ENCODE measurements around the gene SNX9.
"Not testable (repeated sequence)": the region's sequence is repeated elsewhere in the genome, so short reads cannot be mapped to it uniquely, and the experiment has no call there.

The SNX9 gene

DNA sequence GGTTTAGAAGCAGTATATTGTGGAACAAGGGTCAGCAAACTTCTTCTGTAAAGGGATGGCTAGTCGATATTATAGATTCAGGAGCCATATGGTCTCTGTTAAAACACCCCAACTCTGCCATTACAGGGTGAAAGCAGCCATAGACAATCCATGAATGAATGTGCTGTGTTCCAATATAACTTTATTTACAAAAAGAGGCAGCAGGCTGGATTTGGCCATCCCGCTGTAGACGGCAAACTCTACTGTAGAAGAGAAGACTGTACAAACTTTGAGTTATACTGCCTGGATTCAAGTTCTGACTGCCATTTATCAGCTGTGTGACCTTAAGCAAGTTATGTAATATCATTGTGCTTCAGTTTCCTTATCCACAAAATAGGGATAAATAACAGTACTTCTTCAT, 33.7 kb upstream of the SNX9 start:
- no peak overlapping the region for H3K4me2 ChIP-seq (ENCODE audit: low read length)
- no peaks in the 10 kb centered on the region for H3K9me3 ChIP-seq (replicated peaks; ENCODE audit: low read length)
- H3K36me3 ChIP-seq (ENCODE audit: insufficient read depth, low read length) = no peaks in the 10 kb centered on the region
- no peaks in the 10 kb centered on the region for H3K27me3 ChIP-seq (ENCODE audit: control insufficient read depth, insufficient read depth, low read length)
- no peaks in the 10 kb centered on the region for H3K4me1 ChIP-seq (ENCODE audit: control insufficient read depth, insufficient read depth, low read length)
- no peak overlapping the region for H3K9ac ChIP-seq (ENCODE audit: low read depth, low read length)
- H3K4me3 ChIP-seq (ENCODE audit: low read length) = no peak overlapping the region

- Histone ChIP-seq H3K27me3 (ENCODE audit: control insufficient read depth, insufficient read depth, low read length) (no peaks in the 10 kb centered on the region), H3K4me1 (ENCODE audit: control insufficient read depth, insufficient read depth, low read length) (no peaks in the 10 kb centered on the region), H3K36me3 (ENCODE audit: insufficient read depth, low read length) (no peaks in the 10 kb centered on the region), H3K9me3 (replicated peaks; ENCODE audit: low read length) (no peaks in the 10 kb centered on the region), H3K9ac (ENCODE audit: low read depth, low read length) (no peak overlapping the region), H3K4me2 (ENCODE audit: low read length) (no peak overlapping the region), H3K4me3 (ENCODE audit: low read length) (no peak overlapping the region)
Measured at GRCh38 chr6:157789861-157790260, 33.2 kb upstream of the SNX9 start.

DNA sequence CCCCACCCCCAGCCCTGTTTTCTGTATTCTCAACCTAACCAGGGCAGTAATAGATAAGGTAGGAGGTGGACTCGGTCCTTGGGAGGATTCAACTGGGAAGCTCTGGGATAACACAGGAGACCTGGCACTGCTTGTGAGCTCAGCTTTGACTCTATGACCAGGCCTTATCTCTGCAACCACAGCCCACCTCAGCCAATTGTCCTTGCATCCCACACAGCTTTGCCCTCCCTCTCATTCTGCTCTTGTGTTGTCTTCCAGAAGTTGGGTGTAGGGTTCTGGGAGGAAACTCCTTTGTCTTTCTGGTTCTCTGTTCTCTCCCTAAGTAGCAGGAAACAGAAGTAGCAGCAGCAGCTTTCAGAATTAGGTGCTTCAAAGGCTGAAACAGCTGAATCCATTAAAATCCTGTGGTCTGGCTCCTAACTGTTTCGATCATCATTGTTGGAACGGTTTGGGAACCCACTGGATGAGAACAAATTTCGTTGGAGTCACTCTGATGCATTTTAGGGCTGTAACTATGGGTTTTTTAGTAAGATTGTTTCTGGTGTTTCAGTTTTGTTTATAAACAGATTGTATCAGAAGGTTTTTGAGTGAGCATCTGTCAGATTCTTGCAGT, 32.4 kb upstream of the SNX9 start:
- H3K4me1 ChIP-seq (ENCODE audit: control insufficient read depth, insufficient read depth, low read length) = peaks cover 2% of the 10 kb centered on the region
- no peak overlapping the region for H3K9ac ChIP-seq (ENCODE audit: low read depth, low read length)
- no peaks in the 10 kb centered on the region for H3K36me3 ChIP-seq (ENCODE audit: insufficient read depth, low read length)
- H3K27me3 ChIP-seq (ENCODE audit: control insufficient read depth, insufficient read depth, low read length) = no peaks in the 10 kb centered on the region
- no peak overlapping the region for H3K4me2 ChIP-seq (ENCODE audit: low read length)
- H3K4me3 ChIP-seq (ENCODE audit: low read length) = no peak overlapping the region
- no peaks in the 10 kb centered on the region for H3K9me3 ChIP-seq (replicated peaks; ENCODE audit: low read length)

GRCh38 chr6:157791450-157791849, 31.6 kb upstream of the SNX9 start:
- H3K4me1 ChIP-seq (ENCODE audit: control insufficient read depth, insufficient read depth, low read length) = peaks cover 8% of the 10 kb centered on the region
- no peaks in the 10 kb centered on the region for H3K27me3 ChIP-seq (ENCODE audit: control insufficient read depth, insufficient read depth, low read length)
- H3K4me2 ChIP-seq (ENCODE audit: low read length) = no peak overlapping the region
- no peak overlapping the region for H3K4me3 ChIP-seq (ENCODE audit: low read length)
- H3K9me3 ChIP-seq (replicated peaks; ENCODE audit: low read length) = no peaks in the 10 kb centered on the region
- H3K9ac ChIP-seq (ENCODE audit: low read depth, low read length) = no peak overlapping the region
- H3K36me3 ChIP-seq (ENCODE audit: insufficient read depth, low read length) = no peaks in the 10 kb centered on the region

DNA sequence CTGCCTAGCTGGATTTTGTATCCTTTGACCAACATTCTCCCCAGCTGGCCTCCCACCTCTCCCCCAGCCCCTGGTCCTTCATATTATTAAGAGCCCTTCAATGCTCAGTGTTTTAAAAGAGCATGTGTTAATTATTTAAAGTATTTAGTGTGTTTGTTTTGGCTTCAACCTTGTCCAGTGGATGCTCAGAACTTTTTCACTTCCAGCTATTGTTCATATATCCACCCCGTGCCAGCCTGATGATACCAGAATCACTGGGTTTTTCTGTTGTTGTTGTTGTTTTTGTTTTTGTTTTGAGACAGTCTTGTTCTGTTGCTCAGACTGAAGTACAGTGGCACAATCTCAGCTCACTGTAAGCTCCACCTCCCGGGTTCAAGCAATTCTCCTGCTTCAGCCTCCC, 30.4 kb upstream of the SNX9 start:
- Histone ChIP-seq H3K4me1 (ENCODE audit: control insufficient read depth, insufficient read depth, low read length) (peaks cover 8% of the 10 kb centered on the region), H3K9me3 (replicated peaks; ENCODE audit: low read length) (no peaks in the 10 kb centered on the region), H3K9ac (ENCODE audit: low read depth, low read length) (no peak overlapping the region), H3K4me3 (ENCODE audit: low read length) (no peak overlapping the region), H3K27me3 (ENCODE audit: control insufficient read depth, insufficient read depth, low read length) (no peaks in the 10 kb centered on the region), H3K4me2 (ENCODE audit: low read length) (no peak overlapping the region), H3K36me3 (ENCODE audit: insufficient read depth, low read length) (no peaks in the 10 kb centered on the region)

DNA sequence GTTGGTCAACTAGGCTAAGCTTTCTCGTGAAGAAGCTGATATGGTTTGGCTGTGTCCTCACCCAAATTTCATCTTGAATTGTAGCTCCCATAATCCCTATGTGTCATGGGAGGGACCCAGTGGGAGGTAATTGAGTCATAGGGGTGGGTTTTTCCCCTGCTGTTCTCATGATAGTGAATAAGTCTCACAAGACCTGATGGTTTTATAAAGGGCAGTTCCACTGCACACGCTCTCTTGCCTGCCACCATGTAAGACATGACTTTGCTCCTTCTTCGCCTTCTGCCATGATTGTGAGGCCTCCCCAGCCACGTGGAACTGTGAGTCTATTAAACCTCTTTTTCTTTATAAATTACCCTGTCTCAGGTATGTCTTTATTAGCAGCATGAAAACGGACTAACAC, 29.0 kb upstream of the SNX9 start:
- not testable (repeated sequence) for H3K9ac ChIP-seq (ENCODE audit: low read depth, low read length); H3K4me3 ChIP-seq (ENCODE audit: low read length); H3K9me3 ChIP-seq (replicated peaks; ENCODE audit: low read length); H3K4me2 ChIP-seq (ENCODE audit: low read length); H3K36me3 ChIP-seq (ENCODE audit: insufficient read depth, low read length); H3K27me3 ChIP-seq (ENCODE audit: control insufficient read depth, insufficient read depth, low read length); H3K4me1 ChIP-seq (ENCODE audit: control insufficient read depth, insufficient read depth, low read length)

DNA sequence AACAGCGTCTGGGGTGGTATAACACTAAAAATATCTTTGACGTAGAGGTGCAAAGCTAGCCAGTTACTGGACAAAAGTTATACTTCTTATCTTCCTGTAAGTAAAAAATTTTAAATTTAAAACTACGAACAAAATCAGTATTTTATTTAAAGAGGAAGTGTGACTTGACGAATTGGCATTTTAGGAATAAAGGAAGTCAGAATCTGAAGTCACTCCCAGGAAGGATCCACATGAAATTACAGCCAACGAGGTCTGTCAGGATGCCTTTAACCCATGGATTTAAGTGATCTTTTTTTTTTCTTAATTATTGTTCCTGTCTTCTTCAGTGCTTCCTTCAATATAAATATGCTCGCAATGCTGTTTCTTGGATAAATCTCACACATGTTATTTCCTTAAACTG, 27.2 kb upstream of the SNX9 start:
- no peak overlapping the region for H3K4me2 ChIP-seq (ENCODE audit: low read length)

DNA sequence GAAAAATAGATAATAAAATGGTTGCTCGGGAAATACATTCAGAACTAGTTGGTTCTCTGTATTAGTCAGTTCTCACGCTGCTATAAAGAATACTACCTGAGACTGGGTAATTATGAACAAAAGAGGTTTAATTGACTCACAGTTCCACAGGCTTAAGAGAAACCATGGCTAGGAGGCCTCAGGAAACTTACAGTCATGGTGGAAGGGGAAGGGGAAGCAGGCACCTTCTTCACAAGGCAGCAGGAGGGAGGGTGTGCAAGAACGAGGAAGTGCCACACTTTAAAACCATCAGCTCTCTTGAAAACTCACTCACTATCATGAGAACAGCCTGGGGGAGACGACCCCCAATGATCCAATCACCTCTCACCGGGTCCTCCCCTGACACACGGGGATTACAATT, 24.2 kb upstream of the SNX9 start:
- H3K9me3 ChIP-seq (replicated peaks; ENCODE audit: low read length) = no peaks in the 10 kb centered on the region
- H3K4me1 ChIP-seq (ENCODE audit: control insufficient read depth, insufficient read depth, low read length) = peaks cover 12% of the 10 kb centered on the region
- no peaks in the 10 kb centered on the region for H3K27me3 ChIP-seq (ENCODE audit: control insufficient read depth, insufficient read depth, low read length)
- H3K4me3 ChIP-seq (ENCODE audit: low read length) = no peak overlapping the region
- H3K9ac ChIP-seq (ENCODE audit: low read depth, low read length) = no peak overlapping the region
- H3K4me2 ChIP-seq (ENCODE audit: low read length) = no peak overlapping the region
- H3K36me3 ChIP-seq (ENCODE audit: insufficient read depth, low read length) = no peaks in the 10 kb centered on the region

More for the DNA sequence above, 27.2 kb upstream of the SNX9 start:
- Histone ChIP-seq H3K9me3 (replicated peaks; ENCODE audit: low read length) (no peaks in the 10 kb centered on the region), H3K36me3 (ENCODE audit: insufficient read depth, low read length) (no peaks in the 10 kb centered on the region), H3K4me1 (ENCODE audit: control insufficient read depth, insufficient read depth, low read length) (peaks cover 10% of the 10 kb centered on the region), H3K27me3 (ENCODE audit: control insufficient read depth, insufficient read depth, low read length) (no peaks in the 10 kb centered on the region), H3K4me3 (ENCODE audit: low read length) (no peak overlapping the region), H3K9ac (ENCODE audit: low read depth, low read length) (no peak overlapping the region)

GRCh38 chr6:157799561-157799960, 23.5 kb upstream of the SNX9 start:
- H3K4me1 ChIP-seq (ENCODE audit: control insufficient read depth, insufficient read depth, low read length) = peaks cover 17% of the 10 kb centered on the region
- not testable (repeated sequence) for H3K36me3 ChIP-seq (ENCODE audit: insufficient read depth, low read length); H3K9ac ChIP-seq (ENCODE audit: low read depth, low read length); H3K4me3 ChIP-seq (ENCODE audit: low read length); H3K4me2 ChIP-seq (ENCODE audit: low read length); H3K9me3 ChIP-seq (replicated peaks; ENCODE audit: low read length); H3K27me3 ChIP-seq (ENCODE audit: control insufficient read depth, insufficient read depth, low read length)

GRCh38 chr6:157800420-157801237, 22.4 kb upstream of the SNX9 start:
- Histone ChIP-seq H3K9ac (ENCODE audit: low read depth, low read length) (no peak overlapping the region), H3K4me2 (ENCODE audit: low read length) (no peak overlapping the region), H3K36me3 (ENCODE audit: insufficient read depth, low read length) (no peaks in the 10 kb centered on the region), H3K4me3 (ENCODE audit: low read length) (no peak overlapping the region), H3K27me3 (ENCODE audit: control insufficient read depth, insufficient read depth, low read length) (no peaks in the 10 kb centered on the region), H3K9me3 (replicated peaks; ENCODE audit: low read length) (no peaks in the 10 kb centered on the region), H3K4me1 (ENCODE audit: control insufficient read depth, insufficient read depth, low read length) (peaks cover 17% of the 10 kb centered on the region)

GRCh38 chr6:157804448-157805327, 18.4 kb upstream of the SNX9 start:
- Histone ChIP-seq H3K27me3 (ENCODE audit: control insufficient read depth, insufficient read depth, low read length) (no peaks in the 10 kb centered on the region), H3K4me3 (ENCODE audit: low read length) (no peak overlapping the region), H3K36me3 (ENCODE audit: insufficient read depth, low read length) (no peaks in the 10 kb centered on the region), H3K4me2 (ENCODE audit: low read length) (no peak overlapping the region), H3K9me3 (replicated peaks; ENCODE audit: low read length) (no peaks in the 10 kb centered on the region), H3K9ac (ENCODE audit: low read depth, low read length) (no peak overlapping the region), H3K4me1 (ENCODE audit: control insufficient read depth, insufficient read depth, low read length) (peaks cover 15% of the 10 kb centered on the region)

All from skeletal muscle satellite cell (primary cell).